ENCODE data around the gene C6orf15.

C6orf15 gene

GRCh38 chr6:31107052-31107451 lies 5.3 kb downstream of the C6orf15 start:
- DNase-seq (ENCODE audit: low read depth, low spot score): no peak

- DNase-seq (ENCODE audit: low read depth, low spot score): no peak
Measured at GRCh38 chr6:31103136-31103535, 9.2 kb downstream of the C6orf15 start.

DNA sequence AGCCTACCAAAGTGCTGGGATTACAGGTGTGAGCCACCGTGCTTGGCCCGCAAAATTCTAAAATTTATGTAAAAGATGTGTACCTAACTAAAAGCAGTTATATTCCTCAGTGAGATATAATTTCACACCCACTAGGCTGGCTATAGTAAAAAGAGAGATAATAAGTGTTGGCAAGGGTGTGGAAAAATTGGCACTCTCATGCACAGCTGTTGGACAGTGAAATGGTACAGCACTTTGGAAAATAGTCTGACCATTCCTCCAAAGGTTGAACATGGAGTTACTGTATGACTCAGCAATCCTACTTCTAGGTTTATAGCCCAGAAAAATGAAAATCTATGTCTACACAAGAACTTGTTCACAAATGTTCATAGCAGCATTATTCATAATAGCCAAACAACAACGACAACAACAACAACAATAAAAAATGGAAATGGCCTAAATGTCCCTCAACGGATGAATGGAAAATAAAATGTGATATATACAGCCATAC lies 13.9 kb downstream of the C6orf15 start:
- no peak for DNase-seq (ENCODE audit: low read depth, low spot score)

DNA sequence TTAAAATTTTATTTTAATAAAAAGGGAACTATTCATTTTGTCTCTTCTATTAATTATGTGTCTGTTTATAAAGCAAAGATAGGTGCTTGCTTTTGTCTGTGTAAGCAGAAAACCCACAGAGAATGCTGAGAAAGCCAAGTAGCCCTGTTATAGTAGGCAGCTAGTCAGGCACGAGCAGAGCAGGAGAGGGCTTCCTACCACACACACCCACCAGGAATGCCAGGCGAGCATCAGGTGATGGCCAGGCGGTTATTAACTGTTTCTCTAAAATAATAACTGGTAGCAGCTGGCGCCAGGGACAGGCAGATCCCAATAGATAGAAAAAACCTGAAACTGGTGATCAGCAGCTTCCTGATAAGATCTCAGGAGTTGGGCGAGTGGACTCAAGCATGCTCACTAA lies 15.7 kb downstream of the C6orf15 start:
- DNase-seq (ENCODE audit: low read depth, low spot score): no peak

- no peak for DNase-seq (ENCODE audit: low read depth, low spot score)
Measured at GRCh38 chr6:31096215-31096614, 16.2 kb downstream of the C6orf15 start.

- DNase-seq (ENCODE audit: low read depth, low spot score): peak; percentile 9
Measured at GRCh38 chr6:31094389-31094881, 17.9 kb downstream of the C6orf15 start.

DNA sequence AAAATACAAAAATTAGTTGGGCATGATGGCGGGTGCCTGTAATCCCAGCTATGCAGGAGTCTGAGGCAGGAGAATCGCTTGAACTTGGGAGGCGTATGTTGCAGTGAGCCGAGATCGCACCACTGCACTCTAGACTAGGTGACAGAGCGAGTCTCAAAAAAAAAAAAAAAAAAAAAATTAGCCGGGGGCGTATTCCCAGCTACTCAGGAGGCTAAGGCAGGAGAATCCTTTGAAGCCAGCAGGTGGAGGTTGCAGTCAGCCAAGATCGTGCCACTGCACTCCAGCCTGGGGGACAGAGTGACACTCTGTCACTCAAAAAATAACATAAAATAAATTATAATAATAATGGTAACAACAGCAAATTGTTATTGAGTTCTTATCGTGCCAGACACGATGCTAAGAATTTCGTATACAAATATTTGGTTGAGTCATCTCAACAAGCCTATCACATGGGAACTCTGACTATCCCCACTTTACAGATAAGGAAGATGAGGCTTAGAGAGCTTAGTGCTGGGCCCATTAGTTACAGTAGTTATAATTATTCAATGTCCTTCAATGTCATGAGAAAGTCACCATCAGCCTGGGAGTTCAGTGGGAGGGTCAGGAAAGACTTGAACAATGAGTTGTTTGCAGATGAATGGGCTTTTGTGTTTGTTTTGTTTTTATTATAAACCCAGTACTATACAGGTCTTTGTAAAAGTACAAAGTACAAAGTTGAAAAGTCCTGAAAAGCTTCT lies 19.4 kb downstream of the C6orf15 start:
- no peak for DNase-seq (ENCODE audit: low read depth, low spot score)

GRCh38 chr6:31092238-31092637 lies 20.1 kb downstream of the C6orf15 start:
- no peak for DNase-seq (ENCODE audit: low read depth, low spot score)

- DNase-seq (ENCODE audit: low read depth, low spot score): no peak
Measured at GRCh38 chr6:31091680-31092079, 20.7 kb downstream of the C6orf15 start.

DNA sequence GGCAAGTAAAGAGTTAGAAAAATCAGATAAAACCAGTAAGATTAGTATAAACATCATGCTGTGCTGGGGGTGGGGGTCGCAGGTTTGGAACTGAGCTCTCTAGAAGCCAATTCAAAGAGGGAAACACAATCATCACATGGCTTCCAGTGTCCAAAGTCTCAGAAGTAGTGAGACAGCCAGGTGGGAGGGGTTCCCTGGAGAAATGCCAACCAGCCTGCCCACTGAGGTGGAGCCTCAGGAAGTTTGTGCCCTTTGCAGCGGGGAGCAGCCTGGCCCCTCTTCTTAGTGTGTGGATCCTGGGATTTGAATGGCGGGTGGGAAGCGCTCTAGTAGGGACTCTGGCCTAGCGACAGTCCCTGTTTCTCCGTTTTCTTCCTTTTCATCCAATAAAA lies 21.4 kb downstream of the C6orf15 start:
- no peak for DNase-seq (ENCODE audit: low read depth, low spot score)

DNA sequence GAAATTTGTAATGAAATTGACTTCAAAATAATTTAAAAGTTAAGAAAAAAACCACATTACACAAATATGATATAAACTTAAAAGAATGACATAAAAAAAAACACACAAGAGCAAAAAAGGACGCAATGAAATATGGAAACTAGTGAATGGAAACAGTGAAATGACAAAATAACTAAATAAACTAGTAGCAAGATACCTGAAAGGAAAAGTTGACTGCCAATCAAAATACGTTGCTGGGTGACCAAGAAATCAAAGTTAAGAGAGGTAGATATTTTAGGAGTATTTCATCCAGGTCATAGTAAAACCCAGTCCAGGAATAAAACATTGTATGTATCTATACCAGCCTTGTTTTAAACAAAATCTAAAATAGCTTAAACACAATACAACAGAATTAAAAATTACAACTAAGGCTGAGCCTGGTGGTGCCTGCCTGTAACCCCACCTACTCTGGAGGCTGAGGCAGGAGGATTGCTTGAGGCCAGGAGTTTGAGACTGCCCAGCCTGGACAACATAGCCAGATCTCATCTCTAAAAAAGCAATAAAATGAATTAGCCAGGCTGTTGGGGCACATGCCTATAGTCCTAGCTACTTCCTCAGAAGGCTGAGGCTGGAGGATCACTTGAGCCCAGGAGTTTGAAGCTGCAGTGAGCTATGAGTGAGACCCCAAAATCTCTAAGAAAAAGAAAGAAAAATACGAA lies 22.0 kb downstream of the C6orf15 start:
- DNase-seq (ENCODE audit: low read depth, low spot score): no peak

DNA sequence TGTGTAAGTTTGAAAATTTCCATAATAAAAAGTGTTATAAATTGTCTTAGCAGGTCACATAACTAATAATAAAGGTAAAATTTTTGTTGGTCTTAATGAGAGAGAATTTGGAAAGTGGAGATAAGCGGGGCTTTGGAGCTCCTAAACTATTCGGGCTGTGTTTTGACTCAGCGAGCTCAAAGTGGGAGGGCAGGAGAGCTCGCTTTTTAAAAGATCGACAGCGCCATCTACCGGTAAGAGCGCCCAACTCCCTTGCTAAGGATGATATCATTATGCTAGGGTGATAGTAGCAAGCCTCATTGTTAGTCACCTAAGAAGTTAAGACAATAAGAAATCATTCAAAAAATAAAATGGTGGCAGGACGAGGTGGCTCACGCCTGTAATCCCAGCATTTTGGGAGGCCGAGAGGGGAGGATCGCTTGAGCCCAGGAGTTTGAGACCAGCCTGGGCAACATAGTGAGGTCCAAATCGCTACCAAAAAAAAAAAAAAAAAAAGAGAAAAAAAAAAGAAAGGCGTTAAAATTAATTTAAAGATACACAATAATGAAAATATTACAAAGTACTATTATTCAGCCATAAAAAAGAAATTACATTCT lies 24.8 kb downstream of the C6orf15 start:
- DNase-seq (ENCODE audit: low read depth, low spot score): peak; percentile 84

GRCh38 chr6:31086788-31087440 lies 25.5 kb downstream of the C6orf15 start:
- DNase-seq (ENCODE audit: low read depth, low spot score): no peak

- DNase-seq (ENCODE audit: low read depth, low spot score): no peak
Measured at GRCh38 chr6:31083742-31084354, 28.5 kb downstream of the C6orf15 start.

GRCh38 chr6:31081872-31082271 lies 30.5 kb downstream of the C6orf15 start:
- no peak for DNase-seq (ENCODE audit: low read depth, low spot score)

- peak; percentile 38 for DNase-seq (ENCODE audit: low read depth, low spot score)
Measured at GRCh38 chr6:31079656-31080261, 32.6 kb downstream of the C6orf15 start.

DNA sequence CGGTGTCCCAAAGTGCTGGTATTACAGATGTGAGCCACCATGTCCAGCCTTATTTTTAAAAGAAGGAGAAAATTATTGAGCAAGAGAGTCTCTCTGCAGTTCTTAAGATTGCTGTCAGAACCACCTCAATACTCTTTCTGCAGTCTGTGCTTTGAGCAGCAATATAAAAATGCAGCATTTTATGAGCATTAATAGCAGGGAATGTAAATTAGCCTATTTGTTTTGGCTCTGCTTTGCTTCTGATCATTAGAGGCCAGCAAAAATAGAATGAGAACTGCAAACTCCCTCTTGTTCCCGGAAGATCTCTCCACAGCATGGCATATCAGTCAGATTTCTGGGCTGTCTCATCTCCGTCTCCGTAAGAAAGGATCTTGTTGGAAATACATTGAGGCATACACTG lies 35.8 kb downstream of the C6orf15 start:
- no peak for DNase-seq (ENCODE audit: low read depth, low spot score)

DNA sequence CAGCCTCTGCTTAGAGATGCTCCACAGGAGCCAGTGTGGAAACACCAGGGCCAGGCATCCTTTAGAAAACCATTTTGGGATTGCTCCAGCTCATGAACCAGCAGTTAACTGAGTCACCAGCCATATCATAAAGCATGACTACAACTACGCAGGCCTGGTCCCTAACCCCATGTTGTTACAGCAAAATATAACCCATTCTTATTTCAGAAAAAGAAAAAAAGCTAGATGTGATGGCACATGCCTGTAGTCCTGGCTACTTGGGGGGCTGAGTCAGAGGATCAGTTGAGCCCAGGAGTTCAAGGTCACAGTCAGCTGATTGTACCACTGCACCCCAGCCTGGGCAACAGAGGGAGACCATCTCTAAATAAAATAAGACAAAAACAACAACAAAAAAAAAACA lies 36.8 kb downstream of the C6orf15 start:
- no peak for DNase-seq (ENCODE audit: low read depth, low spot score)

- no peak for DNase-seq (ENCODE audit: low read depth, low spot score)
Measured at GRCh38 chr6:31074401-31074800, 38.0 kb downstream of the C6orf15 start.

- no peak for DNase-seq (ENCODE audit: low read depth, low spot score)
Measured at GRCh38 chr6:31070711-31071197, 41.6 kb downstream of the C6orf15 start.

All from activated CD4-positive, CD25-positive, alpha-beta regulatory T cell treated with anti-CD3 and anti-CD28 coated beads, Interleukin-2, amount 50 U/mL, for 16 hours (primary cell).